Tibial nerve (tissue), 4 donors: ENCODE results near the gene SUMF1.
A peak's percentile ranks its signal among the peaks of the same experiment; 100 is the strongest.

Source experiments
- EP300 ChIP-seq, 2 donors: sonication (generic); formaldehyde crosslinking; IDR thresholded peaks; one replicate each; pipeline ENCODE4 v1.6.1; 2017; ENCODE audit warnings: antibody characterized with exemption in 2 of 2, mild to moderate bottlenecking in 1 of 2
- POLR2A ChIP-seq, 2 donors: fragments of 450-650 bp; IDR thresholded peaks; one replicate each; pipeline ENCODE4 v1.6.1; 2017; ENCODE audit warnings: antibody characterized with exemption in 2 of 2, mild to moderate bottlenecking in 2 of 2, moderate library complexity in 2 of 2
- TF ChIP-seq, protein P1 (sequence below), 5 experiments: fragments of 200-600 bp in 3 of 5; fragments of 450-650 bp in 2 of 5; sonication (generic) in 3 of 5; IDR thresholded peaks; one replicate each; pipeline ENCODE4 v1.5.1; 2016 to 2019; ENCODE audit warnings: antibody characterized with exemption in 5 of 5, mild to moderate bottlenecking in 3 of 5, moderate library complexity in 2 of 5

DNA sequence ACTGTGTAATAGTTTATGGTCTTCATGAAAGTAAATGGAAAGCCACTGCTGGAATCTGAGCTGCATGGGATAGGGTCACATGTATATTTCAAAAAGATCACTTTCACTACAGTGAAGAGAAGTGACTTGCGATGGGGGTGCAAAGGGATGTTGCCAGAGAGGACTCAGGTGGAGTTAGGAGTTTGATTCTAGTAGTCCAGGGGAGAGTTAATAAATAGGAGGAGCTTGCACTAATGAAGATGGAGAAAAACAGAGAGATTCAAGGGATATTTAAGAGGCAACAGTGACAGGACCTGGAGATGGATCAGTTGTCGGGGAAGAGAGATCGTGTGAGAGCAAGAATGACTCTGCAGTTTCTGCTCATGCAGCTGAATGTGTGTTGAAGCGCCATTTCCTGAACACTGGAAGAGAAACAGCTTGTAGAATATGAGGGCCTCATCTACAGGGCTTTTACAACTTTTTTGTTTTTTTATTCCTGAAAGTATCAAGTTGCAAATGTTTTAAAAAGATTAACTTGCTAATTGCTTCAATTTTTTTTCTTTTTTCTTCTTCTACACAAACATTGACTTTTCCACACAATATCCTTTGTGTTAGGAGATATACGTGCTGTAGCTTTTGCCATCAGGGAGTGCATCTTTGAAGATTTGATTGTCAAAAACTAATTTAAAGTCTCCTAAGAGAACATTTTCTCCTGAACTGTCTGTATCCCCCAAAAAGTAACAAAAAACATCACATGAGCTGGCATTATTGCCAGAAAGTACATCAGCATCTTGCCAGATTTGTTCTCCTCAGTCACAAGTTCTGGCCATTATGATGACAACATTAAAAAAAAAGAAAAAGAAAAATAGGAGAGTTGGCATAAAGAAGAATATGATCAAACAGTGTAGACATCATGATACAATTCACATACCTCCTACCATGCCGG is 126.4 kb downstream of the SUMF1 start:
- TF ChIP-seq, protein P1, sequence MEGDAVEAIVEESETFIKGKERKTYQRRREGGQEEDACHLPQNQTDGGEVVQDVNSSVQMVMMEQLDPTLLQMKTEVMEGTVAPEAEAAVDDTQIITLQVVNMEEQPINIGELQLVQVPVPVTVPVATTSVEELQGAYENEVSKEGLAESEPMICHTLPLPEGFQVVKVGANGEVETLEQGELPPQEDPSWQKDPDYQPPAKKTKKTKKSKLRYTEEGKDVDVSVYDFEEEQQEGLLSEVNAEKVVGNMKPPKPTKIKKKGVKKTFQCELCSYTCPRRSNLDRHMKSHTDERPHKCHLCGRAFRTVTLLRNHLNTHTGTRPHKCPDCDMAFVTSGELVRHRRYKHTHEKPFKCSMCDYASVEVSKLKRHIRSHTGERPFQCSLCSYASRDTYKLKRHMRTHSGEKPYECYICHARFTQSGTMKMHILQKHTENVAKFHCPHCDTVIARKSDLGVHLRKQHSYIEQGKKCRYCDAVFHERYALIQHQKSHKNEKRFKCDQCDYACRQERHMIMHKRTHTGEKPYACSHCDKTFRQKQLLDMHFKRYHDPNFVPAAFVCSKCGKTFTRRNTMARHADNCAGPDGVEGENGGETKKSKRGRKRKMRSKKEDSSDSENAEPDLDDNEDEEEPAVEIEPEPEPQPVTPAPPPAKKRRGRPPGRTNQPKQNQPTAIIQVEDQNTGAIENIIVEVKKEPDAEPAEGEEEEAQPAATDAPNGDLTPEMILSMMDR (IDR thresholded peaks at IDR 0.05), result no peak
- TF ChIP-seq POLR2A (IDR thresholded peaks at IDR 0.05) (no peak), EP300 (IDR thresholded peaks at IDR 0.05) (peak; percentile 64 to 72)
